Measurements from ENCODE around the gene FAM120A. TPM values are rescaled to one million over a fixed set of nuclear protein-coding genes. Genes with fewer than 3 reads are reported as not detected.

The FAM120A gene
- total and polyA plus RNA-seq, 12 donors, result 42.6 to 147 (median 96.4) TPM

DNA sequence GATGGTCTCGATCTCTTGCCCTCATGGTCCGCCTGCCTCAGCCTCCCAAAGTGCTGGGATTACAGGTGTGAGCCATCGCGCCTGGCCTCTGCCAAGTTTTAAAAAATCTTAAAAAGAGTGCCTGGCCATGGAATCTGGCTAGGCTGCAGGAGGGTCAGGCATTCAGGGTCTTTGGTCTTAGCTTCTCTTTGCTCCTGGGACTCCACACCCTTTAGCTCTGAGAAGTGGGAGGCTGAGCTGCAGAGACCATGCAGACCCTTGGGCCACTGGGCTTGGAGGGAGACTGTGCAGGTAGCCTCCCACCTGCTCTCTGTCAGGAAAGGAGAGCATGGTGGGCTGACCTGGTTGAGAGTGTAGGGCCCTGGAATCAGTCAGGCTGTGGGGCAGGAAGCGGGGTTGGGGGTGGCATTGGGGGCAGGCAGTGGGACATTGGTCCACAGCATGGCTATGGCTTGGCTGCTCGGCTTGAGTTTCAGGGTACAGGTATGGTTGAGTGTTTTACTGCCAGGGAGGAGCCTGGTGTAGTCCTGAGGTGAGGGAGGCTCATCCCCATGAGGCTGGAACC lies 145.7 kb downstream of the FAM120A start:
- no peaks in the 10 kb centered on the region for H3K27me3 ChIP-seq
- intact Hi-C loops (cut with DNase I), result no loop called here
- H3K27ac ChIP-seq, result no peak overlapping the region
- TF ChIP-seq POLR2A (IDR thresholded peaks at IDR 0.05) (no peak), CTCF (IDR thresholded peaks at IDR 0.05) (no peak)
- no peaks in the 10 kb centered on the region for H3K36me3 ChIP-seq (replicated peaks in 1 of 2)
- WGBS, 4 donors, result 86 to 100% (median 95%) methylated on average over 4 to 6 of the region's 6 CpGs
- no peaks in the 10 kb centered on the region for H3K4me1 ChIP-seq (replicated peaks in 1 of 2)
- H3K4me3 ChIP-seq, result no peak overlapping the region
- H3K9me3 ChIP-seq (replicated peaks in 1 of 3), result no peaks in the 10 kb centered on the region
- DNase-seq, result peak in 1 of 7 donors; percentile 35

- Histone ChIP-seq H3K4me1 (replicated peaks in 1 of 2) (no peaks in the 10 kb centered on the region), H3K4me3 (no peak overlapping the region), H3K9me3 (replicated peaks in 1 of 3) (no peaks in the 10 kb centered on the region), H3K27me3 (no peaks in the 10 kb centered on the region), H3K36me3 (replicated peaks in 1 of 2) (no peaks in the 10 kb centered on the region), H3K27ac (peak overlapping the region in 1 of 5 donors; percentile 8)
- DNase-seq, result peak in 3 of 7 donors; percentile 7 to 49 (median 19)
- 83 to 90% (median 88%) methylated on average over 7 to 15 of the region's 15 CpGs for WGBS, 4 donors
- TF ChIP-seq CTCF (IDR thresholded peaks at IDR 0.05) (no peak), POLR2A (IDR thresholded peaks at IDR 0.05) (no peak)
- intact Hi-C loops (cut with DNase I), result no loop called here
Measured at GRCh38 chr9:93597871-93598646, 146.6 kb downstream of the FAM120A start.

GRCh38 chr9:93598647-93599241 lies 147.3 kb downstream of the FAM120A start:
- DNase-seq, result peak in 4 of 7 donors; percentile 14 to 64 (median 16)
- Histone ChIP-seq H3K27ac (peak overlapping the region in 1 of 5 donors; percentile 8), H3K36me3 (replicated peaks in 1 of 2) (no peaks in the 10 kb centered on the region), H3K9me3 (replicated peaks in 1 of 3) (no peaks in the 10 kb centered on the region), H3K4me3 (no peak overlapping the region), H3K27me3 (no peaks in the 10 kb centered on the region), H3K4me1 (replicated peaks in 1 of 2) (no peaks in the 10 kb centered on the region)
- intact Hi-C loops (cut with DNase I), result no loop called here
- TF ChIP-seq POLR2A (IDR thresholded peaks at IDR 0.05) (no peak), CTCF (IDR thresholded peaks at IDR 0.05) (no peak)
- 64 to 72% (median 67%) methylated on average over 6 to 11 of the region's 11 CpGs for WGBS, 4 donors

DNA sequence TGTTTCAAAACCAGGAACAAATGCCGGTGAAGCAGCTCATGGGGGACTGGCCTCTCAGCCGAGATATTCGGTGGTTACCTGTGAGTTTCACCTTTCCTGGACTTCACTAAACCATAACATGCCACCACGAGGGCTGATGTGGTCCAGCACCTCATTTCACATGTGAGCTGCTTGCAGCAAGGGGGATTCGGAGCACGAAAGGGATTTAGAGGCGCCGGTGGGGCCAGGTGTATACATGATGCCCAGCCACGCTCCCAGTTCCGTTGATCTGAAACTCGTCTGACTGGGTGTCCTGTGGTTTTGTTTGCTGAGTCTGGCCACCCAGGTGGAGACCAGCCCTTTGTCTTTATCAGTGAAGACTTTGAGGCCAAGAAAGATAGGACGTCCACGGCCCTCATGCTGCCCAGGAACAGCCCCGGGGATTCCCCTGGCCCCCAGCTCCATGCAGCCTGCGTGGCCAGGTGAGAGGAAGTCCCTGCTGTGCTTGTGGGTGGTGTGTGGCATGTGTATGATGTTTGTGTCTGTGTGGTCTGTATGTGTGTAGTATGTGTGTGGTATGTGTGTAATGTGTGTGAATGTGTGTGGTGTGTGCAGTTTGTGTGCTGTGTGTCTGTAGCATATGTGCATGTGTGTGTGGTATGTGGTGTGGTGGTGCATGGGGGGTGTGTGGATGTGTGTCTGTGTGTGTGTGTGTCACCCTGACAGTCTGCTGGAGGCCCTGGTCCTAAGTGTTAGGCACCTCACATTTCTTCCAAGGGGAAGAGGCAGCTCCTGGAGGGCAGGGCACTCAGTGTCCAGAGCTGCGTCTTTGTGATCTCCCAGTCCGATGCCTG lies 148.3 kb downstream of the FAM120A start:
- Histone ChIP-seq H3K4me3 (no peak overlapping the region), H3K9me3 (replicated peaks in 1 of 3) (no peaks in the 10 kb centered on the region), H3K4me1 (replicated peaks in 1 of 2) (no peaks in the 10 kb centered on the region), H3K27me3 (no peaks in the 10 kb centered on the region), H3K36me3 (replicated peaks in 1 of 2) (no peaks in the 10 kb centered on the region), H3K27ac (no peak overlapping the region)
- peak in 2 of 7 donors; percentile 7 to 42 for DNase-seq
- 82 to 96% (median 89%) methylated on average over 15 to 17 of the region's 17 CpGs for WGBS, 4 donors
- no peak for TF ChIP-seq POLR2A (IDR thresholded peaks at IDR 0.05)
- TF ChIP-seq CTCF (IDR thresholded peaks at IDR 0.05), result no peak
- intact Hi-C loops (cut with DNase I), result no loop called here

All from adrenal gland (tissue), 12 donors.